GM12878 (cell line): ENCODE results near the gene PRDM9.

ENCODE experiments used
- BHLHE40 ChIP-seq, 2 experiments: fragments of 450-650 bp in 1 of 2; IDR thresholded peaks; 2 replicates each; pipeline ENCODE4 v1.6.1; 2011 to 2017; ENCODE audit warnings: low read depth in 2 of 2, borderline replicate concordance in 1 of 2, improper control_type of control experiment in 1 of 2, low read length in 1 of 2, mild to moderate bottlenecking in 1 of 2
- CTCF ChIP-seq, 3 experiments: IDR thresholded peaks in 2 of 3; conservative IDR thresholded peaks in 1 of 3; 2 replicates each; pipeline ENCODE4 v1.5.1; 2011; ENCODE audit warnings: low read depth in 3 of 3, low read length in 3 of 3, mild to moderate bottlenecking in 3 of 3, control low read depth in 2 of 3, moderate library complexity in 2 of 3, inconsistent platforms in 1 of 3, mixed read lengths in 1 of 3; ENCODE audit not compliant: control insufficient read depth in 2 of 3, insufficient read depth in 1 of 3; ENCODE audit errors: extremely low read depth in 1 of 3

- TF ChIP-seq CTCF (IDR thresholded peaks at IDR 0.05 in 2 of 3, conservative IDR thresholded peaks at IDR 0.05 in 1 of 3; ENCODE audit: control insufficient read depth in 2 of 3, extremely low read depth in 1 of 3, insufficient read depth in 1 of 3, low read depth in 3 of 3, low read length in 3 of 3) = no peak
- TF ChIP-seq BHLHE40 (IDR thresholded peaks at IDR 0.05; ENCODE audit: borderline replicate concordance in 1 of 2, low read depth in 2 of 2, low read length in 1 of 2) = no peak
Observed at GRCh38 chr5:23490993-23491392, 16.4 kb upstream of the PRDM9 start.
